CD14-positive monocyte (primary cell): Measurements from ENCODE around the gene SLC25A13. TPM values are rescaled to one million over a fixed set of nuclear protein-coding genes. Genes with fewer than 3 reads are reported as not detected.
A peak's percentile ranks its signal among the peaks of the same experiment; 100 is the strongest.

Experiments
- DNase-seq, 3 donors: peaks; one replicate each; pipeline ENCODE4 v3.0.0-alpha.2; 2011 to 2022
- H2AFZ ChIP-seq: 2 replicates; pipeline ENCODE4 v1.6.0; 2012; ENCODE audit warnings: mild to moderate bottlenecking, low read depth, low read length, inconsistent platforms; ENCODE audit not compliant: insufficient read depth, poor library complexity, severe bottlenecking
- H3K27ac ChIP-seq, 2 donors: 1 replicate in 1 of 2; 2 replicates in 1 of 2; pipeline ENCODE4 v1.5.1; 2012 to 2013; ENCODE audit warnings: low read length in 2 of 2, control low read depth in 1 of 2, inconsistent platforms in 1 of 2, low read depth in 1 of 2, mild to moderate bottlenecking in 1 of 2
- H3K27me3 ChIP-seq, 2 donors: one replicate each; pipeline versions ENCODE4 v1.6.0 to v1.6.1; 2011 to 2013; ENCODE audit warnings: low read length in 2 of 2; ENCODE audit not compliant: control insufficient read depth in 2 of 2, insufficient read depth in 2 of 2
- H3K36me3 ChIP-seq, 2 donors: replicated peaks in 1 of 2; 1 replicate in 1 of 2; 2 replicates in 1 of 2; pipeline versions ENCODE4 v1.5.1 to v1.6.1; 2012 to 2013; ENCODE audit warnings: low read length in 2 of 2, control low read depth in 1 of 2, inconsistent platforms in 1 of 2, mild to moderate bottlenecking in 1 of 2; ENCODE audit not compliant: insufficient read depth in 2 of 2, control insufficient read depth in 1 of 2
- H3K4me1 ChIP-seq, 2 donors: 1 replicate in 1 of 2; 2 replicates in 1 of 2; pipeline versions ENCODE4 v1.5.1 to v1.6.1; 2012 to 2013; ENCODE audit warnings: low read length in 2 of 2, control low read depth in 1 of 2, inconsistent platforms in 1 of 2, mild to moderate bottlenecking in 1 of 2, moderate library complexity in 1 of 2; ENCODE audit not compliant: insufficient read depth in 2 of 2, control insufficient read depth in 1 of 2
- H3K4me2 ChIP-seq: replicated peaks from 2 replicates; pipeline ENCODE3; 2012; ENCODE audit warnings: low read length, moderate library complexity, mild to moderate bottlenecking; ENCODE audit not compliant: poor library complexity, severe bottlenecking; ENCODE audit errors: extremely low read depth
- H3K4me3 ChIP-seq, 3 experiments: fragments of 200-600 bp in 1 of 3; sonication (generic) in 1 of 3; replicated peaks in 1 of 3; 1 replicate in 2 of 3; 2 replicates in 1 of 3; pipeline ENCODE4 v1.5.1; 2011 to 2013; ENCODE audit warnings: low read length in 3 of 3, mild to moderate bottlenecking in 3 of 3, control low read depth in 2 of 3, low read depth in 2 of 3, inconsistent platforms in 1 of 3, moderate library complexity in 1 of 3
- H3K79me2 ChIP-seq: 2 replicates; pipeline ENCODE4 v1.6.0; 2012; ENCODE audit warnings: mild to moderate bottlenecking, control low read depth, inconsistent platforms, low read length, moderate library complexity; ENCODE audit not compliant: insufficient read depth
- H3K9ac ChIP-seq: 2 replicates; pipeline ENCODE4 v1.6.0; 2017; ENCODE audit warnings: low read length, mild to moderate bottlenecking; ENCODE audit not compliant: insufficient read depth, poor library complexity, severe bottlenecking
- H3K9me3 ChIP-seq, 2 donors: replicated peaks in 1 of 2; 1 replicate in 1 of 2; 2 replicates in 1 of 2; pipeline versions ENCODE4 v1.5.1 to v1.6.1; 2012 to 2013; ENCODE audit warnings: low read length in 2 of 2, control low read depth in 1 of 2; ENCODE audit not compliant: control insufficient read depth in 1 of 2, insufficient read depth in 1 of 2
- H4K20me1 ChIP-seq: 2 replicates; pipeline ENCODE4 v1.6.0; 2012; ENCODE audit warnings: mild to moderate bottlenecking, low read length, control low read depth, moderate library complexity; ENCODE audit not compliant: insufficient read depth
- H3K27ac Mint-ChIP-seq, 7 donors: one replicate each; pipeline ENCODE4 v1.8.0; 2020; ENCODE audit warnings: mild to moderate bottlenecking in 7 of 7, mixed read lengths in 7 of 7, moderate library complexity in 6 of 7, inconsistent platforms in 2 of 7
- H3K27me3 Mint-ChIP-seq, 3 donors: one replicate each; pipeline ENCODE4 v1.8.0; 2021 to 2022; ENCODE audit warnings: low read depth in 3 of 3, mild to moderate bottlenecking in 3 of 3, mixed read lengths in 3 of 3, moderate library complexity in 3 of 3, inconsistent platforms in 1 of 3
- H3K36me3 Mint-ChIP-seq, 2 donors: one replicate each; pipeline ENCODE4 v1.8.0; 2020; ENCODE audit warnings: mixed read lengths in 2 of 2, inconsistent platforms in 1 of 2, mild to moderate bottlenecking in 1 of 2
- H3K4me1 Mint-ChIP-seq: one replicate; pipeline ENCODE4 v1.8.0; 2020; ENCODE audit warnings: mild to moderate bottlenecking, mixed read lengths
- H3K4me3 Mint-ChIP-seq, 2 donors: one replicate each; pipeline ENCODE4 v1.8.0; 2020; ENCODE audit warnings: mild to moderate bottlenecking in 2 of 2, mixed read lengths in 2 of 2, moderate library complexity in 1 of 2
- H3K9me3 Mint-ChIP-seq, 7 donors: one replicate each; pipeline ENCODE4 v1.8.0; 2020 to 2022; ENCODE audit warnings: mixed read lengths in 7 of 7, mild to moderate bottlenecking in 6 of 7, moderate library complexity in 6 of 7, inconsistent platforms in 2 of 7
- CTCF ChIP-seq: fragments of 200-600 bp; IDR thresholded peaks from one replicate; pipeline ENCODE4 v1.8.0; 2022; ENCODE audit warnings: antibody characterized with exemption, mild to moderate bottlenecking
- WGBS: methylation state at CpG from one replicate; pipeline ENCODE4 v1.1.5; 2013; ENCODE audit warnings: missing lambda C conversion rate; ENCODE audit not compliant: insufficient coverage; 5-methylcytosine and 5-hydroxymethylcytosine counted together
- intact Hi-C, 2 donors: fragments of 100-400 bp; cut with micrococcal nuclease; formaldehyde crosslinking; loops; one replicate each; pipeline versions ENCODE4 v1.15.0 to v1.15.1; 2023
- polyA plus RNA-seq, 3 donors: library from polyadenylated mRNA; depleted of rRNA in 1 of 3; unstranded in 2 of 3; stranded (reverse) in 1 of 3; fragments of 300-500 nt in 2 of 3; fragments of >200 nt in 1 of 3; fragmentation: Illumina TruSeq in 2 of 3; gene quantifications; 1 replicate in 2 of 3; 2 replicates in 1 of 3; pipeline ENCODE4 v1.2.3, GENCODE V29; 2012 to 2021

SLC25A13 gene
- polyA plus RNA-seq, 3 donors: 12.7 to 15.7 (median 14.4) TPM

- Mint-ChIP-seq H3K4me3 (no peak overlapping the region), H3K36me3 (no peaks in the 10 kb centered on the region), H3K27ac (no peak overlapping the region), H3K27me3 (peaks cover 1 to 5% (median 4%) of the 10 kb centered on the region in 3 donors), H3K4me1 (peaks cover 17% of the 10 kb centered on the region), H3K9me3 (peaks cover 0 to 7% (median 4%) of the 10 kb centered on the region in 7 donors)
- H3K36me3 ChIP-seq: no peaks in the 10 kb centered on the region
- no peak overlapping the region for H3K4me2 ChIP-seq
- H3K4me3 ChIP-seq: no peak overlapping the region
- no peak for DNase-seq
- no peak overlapping the region for H2AFZ ChIP-seq
- H3K9me3 ChIP-seq: peaks cover 0 to 2% of the 10 kb centered on the region in 2 donors
- H3K79me2 ChIP-seq: no peaks in the 10 kb centered on the region
- H3K4me1 ChIP-seq: peaks cover 0 to 3% of the 10 kb centered on the region in 2 donors
- H4K20me1 ChIP-seq: no peaks in the 10 kb centered on the region
- 100% methylated on average over 1 of the region's 1 CpG for WGBS
- TF ChIP-seq CTCF: no peak
- no peak overlapping the region for H3K9ac ChIP-seq
- no peaks in the 10 kb centered on the region for H3K27me3 ChIP-seq
- intact Hi-C loops: no loop called here
- H3K27ac ChIP-seq: no peak overlapping the region
These were observed 7.3 kb upstream of the SLC25A13 start for GRCh38 chr7:96329241-96329640.

- intact Hi-C loops: no loop called here
- peaks cover 0 to 7% (median 4%) of the 10 kb centered on the region in 7 donors for H3K9me3 Mint-ChIP-seq
- Histone ChIP-seq H3K27me3 (no peaks in the 10 kb centered on the region), H3K36me3 (no peaks in the 10 kb centered on the region), H3K9ac (no peak overlapping the region), H2AFZ (no peak overlapping the region), H3K27ac (no peak overlapping the region), H3K4me2 (no peak overlapping the region), H3K79me2 (no peaks in the 10 kb centered on the region), H3K4me3 (no peak overlapping the region), H3K9me3 (peaks cover 0 to 2% of the 10 kb centered on the region in 2 donors), H3K4me1 (peaks cover 0 to 3% of the 10 kb centered on the region in 2 donors), H4K20me1 (no peaks in the 10 kb centered on the region)
- no peaks in the 10 kb centered on the region for H3K36me3 Mint-ChIP-seq
- peaks cover 2 to 5% (median 4%) of the 10 kb centered on the region in 3 donors for H3K27me3 Mint-ChIP-seq
- H3K4me1 Mint-ChIP-seq: peaks cover 17% of the 10 kb centered on the region
- no CpG with 5 or more reads among the region's 1 CpG for WGBS
- TF ChIP-seq CTCF: no peak
- peak overlapping the region in 3 of 7 donors; percentile 16 to 31 (median 21) for H3K27ac Mint-ChIP-seq
- peak in 2 of 3 donors; percentile 17 to 27 for DNase-seq
- H3K4me3 Mint-ChIP-seq: no peak overlapping the region
These were observed 6.1 kb upstream of the SLC25A13 start for GRCh38 chr7:96328016-96328415.
